GM12874 (cell line): ENCODE measurements around the gene MXD4.
A peak's percentile ranks its signal among the peaks of the same experiment; 100 is the strongest.

Experiments used
- CTCF ChIP-seq: IDR thresholded peaks from 2 replicates; pipeline ENCODE4 v1.5.1; 2011; ENCODE audit warnings: low read depth, mild to moderate bottlenecking, control low read depth, low read length, moderate library complexity; ENCODE audit not compliant: insufficient read depth

The MXD4 gene

GRCh38 chr4:2285613-2286381 is 23.9 kb upstream of the MXD4 start:
- no peak for TF ChIP-seq CTCF

GRCh38 chr4:2284934-2285612 is 23.2 kb upstream of the MXD4 start:
- TF ChIP-seq CTCF = no peak

DNA sequence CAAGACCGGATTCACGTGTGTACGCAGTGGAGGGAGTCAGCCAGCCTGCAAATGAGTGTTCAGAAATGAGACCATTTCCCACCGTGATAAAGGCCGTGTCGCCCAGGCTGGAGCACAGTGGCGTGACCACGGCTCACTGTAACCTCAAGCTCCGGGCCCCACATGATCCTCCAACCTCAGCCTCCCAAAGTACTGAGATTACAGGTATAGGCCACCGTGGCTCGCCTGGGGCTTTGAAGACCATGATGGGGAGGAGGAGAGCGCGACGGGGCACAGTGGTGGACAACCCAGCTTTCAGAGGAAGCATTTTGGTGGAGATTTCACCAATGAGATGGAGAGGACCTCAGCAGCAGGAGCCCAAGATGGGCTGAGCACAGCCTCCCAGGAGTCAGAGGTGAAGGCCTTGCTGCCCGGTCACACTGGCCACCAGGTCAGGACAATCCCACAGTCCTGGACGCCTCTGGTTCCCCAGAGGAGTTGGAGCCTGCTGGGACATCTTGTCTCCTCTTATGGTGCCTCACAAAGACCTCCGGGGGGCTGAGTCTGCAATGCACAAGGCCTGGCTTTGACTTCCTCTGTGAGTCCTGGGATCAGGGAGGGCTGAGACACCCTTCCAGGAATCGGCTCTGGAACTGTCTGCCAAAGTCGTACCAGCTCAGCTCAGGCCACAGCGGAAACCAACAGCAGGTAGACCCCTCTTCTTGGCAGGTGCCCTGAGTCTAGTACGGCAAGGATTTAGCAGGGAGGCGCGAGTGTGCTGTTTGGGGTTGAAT is 22.4 kb upstream of the MXD4 start:
- no peak for TF ChIP-seq CTCF

GRCh38 chr4:2283199-2283711 is 21.3 kb upstream of the MXD4 start:
- no peak for TF ChIP-seq CTCF

DNA sequence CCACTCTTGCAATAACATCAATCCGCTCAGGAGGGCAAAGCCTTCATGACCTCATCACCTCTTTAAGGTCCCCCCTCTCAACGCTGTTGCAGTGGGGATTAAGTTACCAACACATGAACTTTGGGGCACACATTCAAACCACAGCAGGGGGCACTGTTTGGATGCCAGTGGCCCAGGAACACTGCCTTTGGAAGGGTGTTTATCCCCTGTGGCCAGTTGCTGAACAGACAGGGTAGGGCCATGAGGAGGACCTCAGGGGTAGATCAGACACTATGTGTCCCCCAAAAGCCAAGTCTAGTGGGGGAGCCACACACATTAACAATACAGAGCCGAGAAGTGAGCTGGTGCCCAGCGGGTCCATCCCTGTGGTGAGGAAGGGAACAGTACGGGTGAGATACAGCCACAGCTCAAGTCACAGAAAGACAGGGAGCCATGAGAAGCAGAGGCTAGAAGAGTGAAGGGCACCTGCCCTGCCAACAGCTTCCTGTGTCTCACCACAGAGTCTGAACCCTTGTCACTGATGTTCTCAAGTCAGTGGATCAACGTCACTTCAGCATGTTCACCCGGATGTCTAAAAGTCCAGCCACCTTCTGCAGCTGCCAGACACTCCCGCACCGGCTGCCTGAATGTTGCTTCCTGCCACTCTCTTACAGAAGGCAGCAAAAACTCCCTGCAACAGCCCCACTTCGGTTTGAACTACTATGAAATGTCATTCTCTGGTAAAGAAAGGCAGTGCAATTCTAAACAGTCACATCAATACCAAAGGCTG is 19.9 kb upstream of the MXD4 start:
- peak; percentile 27 for TF ChIP-seq CTCF

GRCh38 chr4:2280531-2281300 is 18.8 kb upstream of the MXD4 start:
- TF ChIP-seq CTCF = no peak
